Mucosa of rectum (tissue), 2 donors: ENCODE data around the gene LEO1.

Experiments used
- H3K27ac ChIP-seq, 2 donors: one replicate each; pipeline ENCODE4 v1.7.0; 2013; ENCODE audit warnings: inconsistent platforms in 2 of 2, low read depth in 2 of 2, low read length in 2 of 2
- H3K27me3 ChIP-seq, 2 donors: one replicate each; pipeline ENCODE4 v1.7.0; 2013; ENCODE audit warnings: low read length in 2 of 2; ENCODE audit not compliant: control insufficient read depth in 2 of 2, insufficient read depth in 2 of 2
- H3K36me3 ChIP-seq, 2 donors: one replicate each; pipeline ENCODE4 v1.7.0; 2013; ENCODE audit warnings: low read length in 2 of 2; ENCODE audit not compliant: control insufficient read depth in 2 of 2, insufficient read depth in 2 of 2
- H3K4me1 ChIP-seq, 2 donors: one replicate each; pipeline ENCODE4 v1.7.0; 2013; ENCODE audit warnings: low read length in 2 of 2, mild to moderate bottlenecking in 1 of 2; ENCODE audit not compliant: control insufficient read depth in 2 of 2, insufficient read depth in 2 of 2
- H3K4me3 ChIP-seq, 2 donors: one replicate each; pipeline ENCODE4 v1.7.0; 2013; ENCODE audit warnings: low read length in 2 of 2
- H3K9ac ChIP-seq, 2 donors: one replicate each; pipeline ENCODE4 v1.7.0; 2013; ENCODE audit warnings: low read length in 2 of 2, low read depth in 1 of 2, mild to moderate bottlenecking in 1 of 2
- H3K9me3 ChIP-seq, 2 donors: one replicate each; pipeline ENCODE4 v1.7.0; 2013; ENCODE audit warnings: low read length in 2 of 2; ENCODE audit not compliant: control insufficient read depth in 2 of 2
- donor health status: healthy.
- donor health status: Normal muscosa, but diverticular disease.

The LEO1 gene

GRCh38 chr15:51936105-51936478 is 35.5 kb downstream of the LEO1 start:
- H3K27me3 ChIP-seq = no peaks in the 10 kb centered on the region
- H3K9me3 ChIP-seq = no peaks in the 10 kb centered on the region
- H3K36me3 ChIP-seq = peaks cover 17 to 18% of the 10 kb centered on the region in 2 donors
- H3K27ac ChIP-seq = no peak overlapping the region
- no peak overlapping the region for H3K4me3 ChIP-seq
- H3K9ac ChIP-seq = no peak overlapping the region
- no peaks in the 10 kb centered on the region for H3K4me1 ChIP-seq

- Histone ChIP-seq H3K36me3 (peaks cover 20 to 21% of the 10 kb centered on the region in 2 donors), H3K4me3 (no peak overlapping the region), H3K9ac (no peak overlapping the region), H3K4me1 (no peaks in the 10 kb centered on the region), H3K27ac (no peak overlapping the region), H3K9me3 (no peaks in the 10 kb centered on the region), H3K27me3 (no peaks in the 10 kb centered on the region)
Observed at GRCh38 chr15:51935466-51936104, 36.0 kb downstream of the LEO1 start.

- Histone ChIP-seq H3K36me3 (peaks cover 14 to 16% of the 10 kb centered on the region in 2 donors), H3K27ac (no peak overlapping the region)
Observed at GRCh38 chr15:51932161-51932560, 39.4 kb downstream of the LEO1 start.

GRCh38 chr15:51931638-51932037 is 39.9 kb downstream of the LEO1 start:
- Histone ChIP-seq H3K27ac (no peak overlapping the region), H3K4me3 (no peak overlapping the region), H3K27me3 (no peaks in the 10 kb centered on the region), H3K9ac (no peak overlapping the region), H3K4me1 (no peaks in the 10 kb centered on the region), H3K36me3 (peaks cover 13 to 16% of the 10 kb centered on the region in 2 donors), H3K9me3 (no peaks in the 10 kb centered on the region)

More at GRCh38 chr15:51932161-51932560, 39.4 kb downstream of the LEO1 start:
- Histone ChIP-seq H3K4me1 (no peaks in the 10 kb centered on the region), H3K9me3 (no peaks in the 10 kb centered on the region), H3K9ac (no peak overlapping the region), H3K27me3 (no peaks in the 10 kb centered on the region), H3K4me3 (no peak overlapping the region)

GRCh38 chr15:51931016-51931415 is 40.6 kb downstream of the LEO1 start:
- H3K36me3 ChIP-seq = peaks cover 7 to 9% of the 10 kb centered on the region in 2 donors
- H3K4me1 ChIP-seq = no peaks in the 10 kb centered on the region
- H3K4me3 ChIP-seq = no peak overlapping the region
- H3K9me3 ChIP-seq = no peaks in the 10 kb centered on the region
- no peak overlapping the region for H3K9ac ChIP-seq
- H3K27me3 ChIP-seq = no peaks in the 10 kb centered on the region
- H3K27ac ChIP-seq = no peak overlapping the region

- no peak overlapping the region for H3K9ac ChIP-seq
- H3K36me3 ChIP-seq = peaks cover 29% of the 10 kb centered on the region in 2 donors
- H3K4me3 ChIP-seq = no peak overlapping the region
- H3K4me1 ChIP-seq = no peaks in the 10 kb centered on the region
- no peak overlapping the region for H3K27ac ChIP-seq
- no peaks in the 10 kb centered on the region for H3K27me3 ChIP-seq
- no peaks in the 10 kb centered on the region for H3K9me3 ChIP-seq
Observed at GRCh38 chr15:51926809-51927208, 44.8 kb downstream of the LEO1 start.

GRCh38 chr15:51924156-51925068 is 47.2 kb downstream of the LEO1 start:
- Histone ChIP-seq H3K36me3 (peaks cover 31 to 34% of the 10 kb centered on the region in 2 donors), H3K4me1 (no peaks in the 10 kb centered on the region), H3K9me3 (no peaks in the 10 kb centered on the region), H3K27ac (no peak overlapping the region), H3K4me3 (no peak overlapping the region), H3K27me3 (no peaks in the 10 kb centered on the region), H3K9ac (no peak overlapping the region)

GRCh38 chr15:51917493-51917892 is 54.1 kb downstream of the LEO1 start:
- no peak overlapping the region for H3K9ac ChIP-seq
- no peaks in the 10 kb centered on the region for H3K4me1 ChIP-seq
- no peaks in the 10 kb centered on the region for H3K27me3 ChIP-seq
- peaks cover 25 to 32% of the 10 kb centered on the region in 2 donors for H3K36me3 ChIP-seq
- H3K4me3 ChIP-seq = no peak overlapping the region
- H3K9me3 ChIP-seq = no peaks in the 10 kb centered on the region
- H3K27ac ChIP-seq = no peak overlapping the region

- H3K9ac ChIP-seq = no peak overlapping the region
- no peaks in the 10 kb centered on the region for H3K9me3 ChIP-seq
- H3K27me3 ChIP-seq = no peaks in the 10 kb centered on the region
- peaks cover 0 to 6% of the 10 kb centered on the region in 2 donors for H3K4me1 ChIP-seq
- H3K4me3 ChIP-seq = no peak overlapping the region
- peaks cover 20 to 26% of the 10 kb centered on the region in 2 donors for H3K36me3 ChIP-seq
- no peak overlapping the region for H3K27ac ChIP-seq
Observed at GRCh38 chr15:51912528-51912927, 59.0 kb downstream of the LEO1 start.

GRCh38 chr15:51909584-51909983 is 62.0 kb downstream of the LEO1 start:
- no peak overlapping the region for H3K27ac ChIP-seq
- peaks cover 0 to 8% of the 10 kb centered on the region in 2 donors for H3K4me1 ChIP-seq
- no peaks in the 10 kb centered on the region for H3K9me3 ChIP-seq
- H3K36me3 ChIP-seq = peaks cover 24 to 30% of the 10 kb centered on the region in 2 donors
- no peak overlapping the region for H3K4me3 ChIP-seq
- no peaks in the 10 kb centered on the region for H3K27me3 ChIP-seq
- H3K9ac ChIP-seq = no peak overlapping the region
